ENCODE data around the gene EHBP1. TPM values are rescaled to one million over a fixed set of nuclear protein-coding genes. Genes with fewer than 3 reads are reported as not detected.

The EHBP1 gene
- total and polyA plus RNA-seq, 11 donors: 5.2 to 34.2 (median 18.1) TPM

- ATAC-seq: no peak
- 97 to 100% (median 99%) methylated on average over 1 of the region's 1 CpG for WGBS, 4 donors
- DNase-seq: no peak
- peaks cover 0 to 21% (median 0%) of the 10 kb centered on the region in 9 donors for H3K36me3 ChIP-seq
- TF ChIP-seq, protein P1, sequence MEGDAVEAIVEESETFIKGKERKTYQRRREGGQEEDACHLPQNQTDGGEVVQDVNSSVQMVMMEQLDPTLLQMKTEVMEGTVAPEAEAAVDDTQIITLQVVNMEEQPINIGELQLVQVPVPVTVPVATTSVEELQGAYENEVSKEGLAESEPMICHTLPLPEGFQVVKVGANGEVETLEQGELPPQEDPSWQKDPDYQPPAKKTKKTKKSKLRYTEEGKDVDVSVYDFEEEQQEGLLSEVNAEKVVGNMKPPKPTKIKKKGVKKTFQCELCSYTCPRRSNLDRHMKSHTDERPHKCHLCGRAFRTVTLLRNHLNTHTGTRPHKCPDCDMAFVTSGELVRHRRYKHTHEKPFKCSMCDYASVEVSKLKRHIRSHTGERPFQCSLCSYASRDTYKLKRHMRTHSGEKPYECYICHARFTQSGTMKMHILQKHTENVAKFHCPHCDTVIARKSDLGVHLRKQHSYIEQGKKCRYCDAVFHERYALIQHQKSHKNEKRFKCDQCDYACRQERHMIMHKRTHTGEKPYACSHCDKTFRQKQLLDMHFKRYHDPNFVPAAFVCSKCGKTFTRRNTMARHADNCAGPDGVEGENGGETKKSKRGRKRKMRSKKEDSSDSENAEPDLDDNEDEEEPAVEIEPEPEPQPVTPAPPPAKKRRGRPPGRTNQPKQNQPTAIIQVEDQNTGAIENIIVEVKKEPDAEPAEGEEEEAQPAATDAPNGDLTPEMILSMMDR (IDR thresholded peaks at IDR 0.05): no peak
- no peak for TF ChIP-seq POLR2A (IDR thresholded peaks at IDR 0.05)
- no peak overlapping the region for H3K4me3 ChIP-seq
- no peaks in the 10 kb centered on the region for H3K9me3 ChIP-seq
- intact Hi-C loops (cut with DNase I): no loop called here
- no peak overlapping the region for H3K27ac ChIP-seq
- H3K27me3 ChIP-seq: no peaks in the 10 kb centered on the region
- no peaks in the 10 kb centered on the region for H3K4me1 ChIP-seq
Measured at GRCh38 chr2:62968668-62969067, 263.2 kb downstream of the EHBP1 start.

DNA sequence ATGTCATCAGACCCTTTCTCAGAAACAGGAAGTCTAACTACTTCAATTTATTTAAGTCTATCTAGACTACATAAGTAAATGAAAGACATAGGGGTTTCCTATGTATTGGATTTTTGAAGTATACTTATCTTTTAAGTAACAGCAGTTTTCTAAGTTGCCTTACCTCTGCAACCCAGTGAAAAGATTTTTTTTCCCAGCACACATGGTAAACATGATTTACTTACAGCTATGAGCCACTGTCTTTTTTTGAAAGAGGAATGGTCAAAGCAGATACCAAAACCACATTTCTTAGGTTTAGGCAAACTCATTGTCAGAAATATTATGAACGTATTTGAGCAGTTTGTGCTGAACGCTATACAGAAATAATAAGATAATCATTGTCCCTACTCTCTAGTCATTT, 266.4 kb downstream of the EHBP1 start:
- Histone ChIP-seq H3K27ac (no peak overlapping the region), H3K36me3 (peaks cover 0 to 10% (median 0%) of the 10 kb centered on the region in 9 donors), H3K4me3 (no peak overlapping the region), H3K4me1 (no peaks in the 10 kb centered on the region), H3K9me3 (no peaks in the 10 kb centered on the region), H3K27me3 (no peaks in the 10 kb centered on the region)
- TF ChIP-seq, protein P1 (IDR thresholded peaks at IDR 0.05): no peak
- no peak for TF ChIP-seq POLR2A (IDR thresholded peaks at IDR 0.05)
- 97 to 100% (median 99%) methylated on average over 2 of the region's 2 CpGs for whole genome bisulfite sequencing, 4 donors
- ATAC-seq (no peak), DNase-seq (no peak)
- intact Hi-C loops (cut with DNase I): no loop called here

- ATAC-seq: no peak
Measured at GRCh38 chr2:62972601-62973000, 267.1 kb downstream of the EHBP1 start.

GRCh38 chr2:62974999-62975398, 269.5 kb downstream of the EHBP1 start:
- TF ChIP-seq, protein P1 (IDR thresholded peaks at IDR 0.05): no peak
- TF ChIP-seq POLR2A (IDR thresholded peaks at IDR 0.05): no peak
- no peak for DNase-seq
- Histone ChIP-seq H3K4me1 (no peaks in the 10 kb centered on the region), H3K4me3 (no peak overlapping the region), H3K27me3 (no peaks in the 10 kb centered on the region), H3K36me3 (peaks cover 0 to 25% (median 10%) of the 10 kb centered on the region in 9 donors), H3K27ac (no peak overlapping the region), H3K9me3 (no peaks in the 10 kb centered on the region)
- 96 to 100% (median 98%) methylated on average over 2 of the region's 2 CpGs for WGBS, 4 donors
- no peak for ATAC-seq
- intact Hi-C loops (cut with DNase I): no loop called here

More at GRCh38 chr2:62972601-62973000, 267.1 kb downstream of the EHBP1 start:
- DNase-seq: no peak
- Histone ChIP-seq H3K4me3 (no peak overlapping the region), H3K9me3 (no peaks in the 10 kb centered on the region), H3K36me3 (peaks cover 0 to 5% (median 0%) of the 10 kb centered on the region in 9 donors), H3K27ac (no peak overlapping the region), H3K4me1 (no peaks in the 10 kb centered on the region), H3K27me3 (no peaks in the 10 kb centered on the region)
- intact Hi-C loops (cut with DNase I): no loop called here
- TF ChIP-seq, protein P1 (IDR thresholded peaks at IDR 0.05): no peak
- TF ChIP-seq POLR2A (IDR thresholded peaks at IDR 0.05): no peak
